GM10847 (cell line): Measurements from ENCODE around the gene SYNPR.

Source experiments
- POLR2A ChIP-seq: IDR thresholded peaks from 2 replicates; pipeline ENCODE4 v1.6.1; 2011; ENCODE audit not compliant: insufficient read length; ENCODE audit errors: extremely low read depth

SYNPR gene

GRCh38 chr3:63278171-63279004 is at the start of gene SYNPR:
TSS of gene SYNPR (plus strand) at chr3:63278308.
- no peak for TF ChIP-seq POLR2A

- no peak for TF ChIP-seq POLR2A
Observed at GRCh38 chr3:63228677-63229076, 49.4 kb upstream of the SYNPR start.

GRCh38 chr3:63230146-63230545 is 48.0 kb upstream of the SYNPR start:
- no peak for TF ChIP-seq POLR2A

GRCh38 chr3:63231643-63232042 is 46.5 kb upstream of the SYNPR start:
- no peak for TF ChIP-seq POLR2A

- TF ChIP-seq POLR2A = no peak
Observed at GRCh38 chr3:63232764-63233396, 45.2 kb upstream of the SYNPR start.

- TF ChIP-seq POLR2A = no peak
Observed at GRCh38 chr3:63240381-63240902, 37.7 kb upstream of the SYNPR start.

GRCh38 chr3:63242124-63242523 is 36.0 kb upstream of the SYNPR start:
- no peak for TF ChIP-seq POLR2A

- TF ChIP-seq POLR2A = no peak
Observed at GRCh38 chr3:63244486-63244885, 33.6 kb upstream of the SYNPR start.

GRCh38 chr3:63245726-63246241 is 32.3 kb upstream of the SYNPR start:
- TF ChIP-seq POLR2A = no peak

GRCh38 chr3:63248015-63248414 is 30.1 kb upstream of the SYNPR start:
- TF ChIP-seq POLR2A = no peak

- TF ChIP-seq POLR2A = no peak
Observed at GRCh38 chr3:63251499-63251898, 26.6 kb upstream of the SYNPR start.

GRCh38 chr3:63264716-63265115 is 13.4 kb upstream of the SYNPR start:
- TF ChIP-seq POLR2A = no peak

- TF ChIP-seq POLR2A = no peak
Observed at GRCh38 chr3:63274359-63274758, 3.7 kb upstream of the SYNPR start.

- no peak for TF ChIP-seq POLR2A
Observed at GRCh38 chr3:63279005-63279841, 1.1 kb downstream of the SYNPR start.

- no peak for TF ChIP-seq POLR2A
Observed at GRCh38 chr3:63287610-63288009, 9.5 kb downstream of the SYNPR start.
